ENCODE results near the gene ARID2. TPM values are rescaled to one million over a fixed set of nuclear protein-coding genes. Genes with fewer than 3 reads are reported as not detected.

The ARID2 gene
- total and polyA plus RNA-seq, 9 of the 15 experiments (the other 6 are each of a cell fraction or from before 2014, with no cell fraction given), result 13.4 to 41.6 (median 29.4) TPM

- TF ChIP-seq STAT6 (CRISPR knock-in tag; IDR thresholded peaks at IDR 0.05), result no peak
- TF ChIP-seq ZSCAN32 (CRISPR knock-in tag; IDR thresholded peaks at IDR 0.05), result no peak
These were observed 166.5 kb downstream of the ARID2 start (continued) for GRCh38 chr12:45895961-45896360.

GRCh38 chr12:45898094-45898493, 168.6 kb downstream of the ARID2 start:
- Histone ChIP-seq H3K4me3 (no peak overlapping the region), H3K27ac (ENCODE audit: extremely low read depth, low read depth, low read length) (no peak overlapping the region), H3K4me2 (ENCODE audit: insufficient read depth, low read length) (no peak overlapping the region), H3K4me1 (replicated peaks in 1 of 2; ENCODE audit: control insufficient read depth in 2 of 2, insufficient read depth in 2 of 2, low read length in 2 of 2) (no peaks in the 10 kb centered on the region), H3K9me3 (replicated peaks; ENCODE audit: control insufficient read depth, insufficient read depth, low read depth, low read length) (no peaks in the 10 kb centered on the region), H3K9me1 (ENCODE audit: control insufficient read depth, insufficient read depth, low read length) (no peaks in the 10 kb centered on the region), H3K27me3 (ENCODE audit: control insufficient read depth in 2 of 2, insufficient read depth in 2 of 2, low read length in 2 of 2) (no peaks in the 10 kb centered on the region), H2AFZ (ENCODE audit: low read depth, low read length) (no peak overlapping the region), H3K36me3 (ENCODE audit: control insufficient read depth, insufficient read depth, low read length) (peaks cover 48% of the 10 kb centered on the region), H3K79me2 (ENCODE audit: control insufficient read depth, insufficient read depth, low read length) (no peaks in the 10 kb centered on the region), H3K9ac (ENCODE audit: insufficient read depth in 1 of 2, low read depth in 2 of 2, low read length in 2 of 2) (no peak overlapping the region), H4K20me1 (replicated peaks; ENCODE audit: control insufficient read depth, insufficient read depth, low read length) (no peaks in the 10 kb centered on the region)
- intact Hi-C loops (cut with micrococcal nuclease) (no loop called here), in situ Hi-C loops (cut with MboI) (no loop called here)
- DNase-seq (ENCODE audit: extremely low read depth in 1 of 4, low spot score in 3 of 4), result no peak
- FAIRE-seq, result no peak
- BruUV-seq (replicated peaks), result no TSS peak
- POLR2A ChIA-PET, result no interaction called here
- no peak for ATAC-seq
- CTCF ChIA-PET (ENCODE audit: low intra/inter-chr PET ratio), result no interaction called here
- WGBS (ENCODE audit: insufficient coverage, low coverage, missing lambda C conversion rate), result 100% methylated on average over 1 of the region's 1 CpG
- TF ChIP-seq ZNF175 (CRISPR knock-in tag; IDR thresholded peaks at IDR 0.05; ENCODE audit: low read depth) (no peak), CBX5 (IDR thresholded peaks at IDR 0.05; ENCODE audit: borderline replicate concordance, low read depth) (no peak), USF1 (CRISPR knock-in tag; IDR thresholded peaks at IDR 0.05) (no peak), KDM5B (IDR thresholded peaks at IDR 0.05; ENCODE audit: insufficient replicate concordance, low read depth, low read length) (no peak), GTF2A2 (tag; IDR thresholded peaks at IDR 0.05) (no peak), SOX6 (IDR thresholded peaks at IDR 0.05) (no peak), PURB (CRISPR knock-in tag; IDR thresholded peaks at IDR 0.05; ENCODE audit: low read depth) (no peak), VEZF1 (CRISPR knock-in tag; IDR thresholded peaks at IDR 0.05) (no peak), SMAD3 (CRISPR knock-in tag; conservative IDR thresholded peaks at IDR 0.05) (no peak), MAZ (CRISPR knock-in tag; conservative IDR thresholded peaks at IDR 0.05 in 1 of 2, IDR thresholded peaks at IDR 0.05 in 1 of 2) (no peak), ASH1L (IDR thresholded peaks at IDR 0.05; ENCODE audit: borderline replicate concordance, low read depth, partially characterized antibody) (no peak), SMAD1 (IDR thresholded peaks at IDR 0.05; ENCODE audit: low read depth, low read length, partially characterized antibody) (no peak), MCM7 (IDR thresholded peaks at IDR 0.05) (no peak), THRB (CRISPR knock-in tag; conservative IDR thresholded peaks at IDR 0.05) (no peak)
